AG09309 (cell line): ENCODE results near the gene TCEANC2.

ENCODE experiments used
- DNase-seq: peaks from one replicate; pipeline ENCODE4 v3.0.0-alpha.2; 2010; ENCODE audit warnings: low read depth
- H3K4me3 ChIP-seq: 2 replicates; pipeline ENCODE4 v1.5.1; 2011; ENCODE audit warnings: mild to moderate bottlenecking, low read depth, low read length, moderate library complexity; ENCODE audit not compliant: control insufficient read depth
- TF ChIP-seq, protein P1 (sequence below): IDR thresholded peaks from 2 replicates; pipeline ENCODE4 v1.5.1; 2011; ENCODE audit warnings: mild to moderate bottlenecking, low read depth, low read length, inconsistent platforms; ENCODE audit not compliant: insufficient read depth, control insufficient read depth; ENCODE audit errors: missing control alignments

Gene TCEANC2

DNA sequence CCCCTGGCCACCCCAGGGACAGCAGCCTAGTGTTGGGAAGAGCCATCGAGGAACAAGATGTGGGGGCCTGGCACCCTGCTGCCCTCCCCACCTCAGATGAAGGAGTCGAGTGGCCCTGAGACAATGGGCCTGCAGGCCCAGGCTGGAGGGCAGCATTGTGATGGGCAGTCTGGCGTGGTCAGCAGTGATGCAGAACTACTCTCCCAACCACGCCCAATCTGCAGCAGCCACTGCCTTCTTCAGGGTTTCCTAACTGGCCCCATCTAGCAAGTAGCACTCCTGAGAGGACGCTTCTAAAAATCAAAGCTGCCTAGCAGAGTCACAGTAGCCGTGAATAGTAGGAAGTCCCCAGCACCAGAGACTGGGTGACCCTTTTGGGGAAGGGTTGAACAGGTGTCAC is 80.9 kb downstream of the TCEANC2 start:
- TF ChIP-seq, protein P1, sequence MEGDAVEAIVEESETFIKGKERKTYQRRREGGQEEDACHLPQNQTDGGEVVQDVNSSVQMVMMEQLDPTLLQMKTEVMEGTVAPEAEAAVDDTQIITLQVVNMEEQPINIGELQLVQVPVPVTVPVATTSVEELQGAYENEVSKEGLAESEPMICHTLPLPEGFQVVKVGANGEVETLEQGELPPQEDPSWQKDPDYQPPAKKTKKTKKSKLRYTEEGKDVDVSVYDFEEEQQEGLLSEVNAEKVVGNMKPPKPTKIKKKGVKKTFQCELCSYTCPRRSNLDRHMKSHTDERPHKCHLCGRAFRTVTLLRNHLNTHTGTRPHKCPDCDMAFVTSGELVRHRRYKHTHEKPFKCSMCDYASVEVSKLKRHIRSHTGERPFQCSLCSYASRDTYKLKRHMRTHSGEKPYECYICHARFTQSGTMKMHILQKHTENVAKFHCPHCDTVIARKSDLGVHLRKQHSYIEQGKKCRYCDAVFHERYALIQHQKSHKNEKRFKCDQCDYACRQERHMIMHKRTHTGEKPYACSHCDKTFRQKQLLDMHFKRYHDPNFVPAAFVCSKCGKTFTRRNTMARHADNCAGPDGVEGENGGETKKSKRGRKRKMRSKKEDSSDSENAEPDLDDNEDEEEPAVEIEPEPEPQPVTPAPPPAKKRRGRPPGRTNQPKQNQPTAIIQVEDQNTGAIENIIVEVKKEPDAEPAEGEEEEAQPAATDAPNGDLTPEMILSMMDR, result no peak
- no peak overlapping the region for H3K4me3 ChIP-seq
- DNase-seq, result no peak

DNA sequence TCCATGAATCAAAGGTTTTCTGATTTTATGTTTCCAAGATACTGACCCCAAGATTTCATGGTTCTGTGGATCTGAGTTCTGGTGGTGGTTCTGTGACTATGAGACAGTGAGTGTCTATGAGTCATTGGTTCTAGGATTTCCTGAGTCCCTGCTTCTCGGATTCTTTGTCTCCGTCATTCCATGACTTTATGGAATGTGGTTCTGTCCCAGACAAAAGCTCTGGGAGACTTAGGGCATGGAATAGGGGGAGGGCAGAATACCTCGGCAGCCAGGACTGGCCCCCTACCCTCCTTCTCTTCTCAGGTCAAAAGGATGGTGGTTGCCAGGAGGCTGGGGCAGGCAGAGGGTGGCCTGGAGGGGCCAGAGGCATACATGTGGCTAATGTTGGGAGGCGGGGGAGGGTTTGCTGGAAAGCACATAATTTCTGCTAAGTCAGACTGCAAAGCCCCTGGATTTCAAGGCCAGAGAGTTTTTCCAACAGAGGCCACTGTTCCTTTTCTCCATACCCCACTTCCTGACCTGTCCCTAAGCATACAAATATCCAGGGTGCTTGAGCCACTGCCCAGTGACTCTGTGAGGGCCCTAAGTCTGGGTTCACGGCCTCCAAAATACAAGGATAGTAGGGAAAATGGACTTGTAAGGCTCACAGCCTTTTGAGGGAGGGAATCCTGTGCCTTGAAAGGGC is 82.2 kb downstream of the TCEANC2 start:
- DNase-seq, result no peak
- H3K4me3 ChIP-seq, result no peak overlapping the region
- TF ChIP-seq, protein P1, result no peak

DNA sequence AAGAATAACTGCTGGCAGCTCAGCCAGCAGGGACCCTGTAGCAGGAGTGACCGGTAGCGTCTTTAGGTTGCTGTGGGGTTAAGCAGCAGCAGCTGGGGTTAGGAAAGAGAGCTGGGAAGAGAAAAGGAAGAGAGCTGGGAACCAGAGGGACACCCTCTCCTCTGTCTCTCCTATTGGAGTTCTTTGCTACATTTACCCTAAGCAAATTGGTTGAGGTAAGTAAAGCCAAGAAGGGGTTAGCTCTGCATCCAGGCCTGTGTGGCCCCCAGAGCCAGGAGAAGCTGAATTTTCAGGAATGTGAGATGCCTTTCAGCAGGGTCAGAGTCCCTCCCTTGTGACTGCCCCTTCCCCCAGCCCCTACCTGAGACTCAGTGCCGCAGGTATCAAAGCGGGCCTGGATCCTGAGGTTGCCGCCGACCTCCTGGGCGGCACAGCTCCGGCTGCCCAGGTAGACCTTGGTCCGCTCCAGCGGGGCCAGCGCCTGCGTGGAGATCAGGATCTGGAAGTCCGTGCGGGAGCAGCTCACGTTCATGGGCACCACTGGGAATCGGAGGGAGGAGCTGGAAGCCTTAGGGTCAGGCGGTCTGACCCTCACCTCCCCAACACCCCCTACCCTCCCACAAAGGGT is 83.0 kb downstream of the TCEANC2 start:
- DNase-seq, result no peak
- no peak overlapping the region for H3K4me3 ChIP-seq
- TF ChIP-seq, protein P1, result no peak

DNA sequence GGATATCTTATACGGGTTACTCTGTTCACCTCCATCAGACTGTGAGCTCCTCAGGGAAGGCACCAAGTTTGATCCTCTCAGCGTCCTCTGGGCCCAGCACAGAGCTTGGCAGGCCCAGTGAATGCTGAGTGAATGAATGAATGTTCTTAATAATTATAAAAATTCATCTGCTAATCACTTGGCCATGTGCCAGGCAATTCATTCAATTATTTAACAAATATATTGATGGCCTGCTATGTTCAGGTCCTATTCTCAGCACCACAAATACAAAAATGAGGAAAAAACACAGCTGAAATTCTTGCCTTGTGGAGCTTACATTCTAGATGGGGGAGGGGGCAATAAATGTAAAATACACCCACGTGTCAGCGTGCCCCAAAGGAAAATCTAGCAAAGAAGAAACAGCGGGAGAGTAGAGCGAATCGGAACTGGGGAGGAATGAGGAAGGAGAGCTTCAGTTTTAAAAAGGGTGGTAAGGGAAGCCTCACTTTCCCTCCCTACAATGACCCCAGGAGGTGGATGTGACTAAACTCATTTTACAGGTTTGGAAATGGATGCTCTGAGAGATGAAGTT is 83.6 kb downstream of the TCEANC2 start:
- TF ChIP-seq, protein P1, result no peak
- no peak overlapping the region for H3K4me3 ChIP-seq
- no peak for DNase-seq

DNA sequence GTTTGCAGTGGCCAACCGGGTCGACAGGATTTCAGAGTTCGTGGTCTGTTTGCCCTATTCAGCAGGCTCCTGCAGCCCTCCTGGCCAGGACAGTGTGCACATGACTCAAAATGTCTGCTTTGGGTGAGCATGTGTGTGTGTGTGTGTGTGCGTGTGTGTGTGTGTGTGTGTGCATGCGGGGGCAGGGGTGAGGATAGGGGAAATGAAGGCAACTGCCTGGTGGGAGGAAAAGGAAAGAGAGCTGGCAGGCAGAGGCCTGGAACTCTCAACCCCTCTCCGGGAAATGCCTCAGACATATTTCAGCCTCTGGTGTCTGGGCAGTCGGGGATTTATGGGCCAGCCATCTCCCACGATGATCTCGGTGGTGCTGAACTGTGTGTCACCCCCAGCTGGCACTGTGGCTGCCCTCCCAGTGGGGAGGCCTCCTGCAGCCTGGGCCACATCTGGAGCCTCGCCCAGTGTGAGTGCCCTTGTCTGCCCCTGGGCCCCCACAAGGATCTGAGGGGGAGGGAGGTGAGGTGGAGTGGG is 84.2 kb downstream of the TCEANC2 start:
- TF ChIP-seq, protein P1, result no peak
- peak; percentile 55 for DNase-seq
- no peak overlapping the region for H3K4me3 ChIP-seq

DNA sequence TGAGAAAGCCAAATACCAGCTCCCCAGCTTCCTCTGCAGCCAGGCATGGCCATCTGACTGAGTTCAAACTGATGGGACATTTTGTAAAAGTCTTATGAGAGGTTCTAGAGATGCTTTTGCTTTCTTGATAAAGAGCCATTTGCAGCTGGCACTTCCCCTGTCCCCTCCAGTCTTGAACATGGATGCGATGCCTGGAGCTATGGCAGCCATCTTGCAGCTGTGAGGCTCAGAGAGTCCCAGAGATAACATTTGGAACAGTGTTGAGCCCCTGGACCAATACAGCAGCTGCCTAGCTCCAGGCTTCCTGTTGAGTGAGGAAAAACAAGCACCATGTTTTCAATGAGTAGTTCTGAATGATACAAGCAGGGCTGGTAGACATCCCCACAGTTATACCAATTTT is 85.6 kb downstream of the TCEANC2 start:
- H3K4me3 ChIP-seq, result no peak overlapping the region
- TF ChIP-seq, protein P1, result no peak
- DNase-seq, result no peak
